ENCODE results near the gene BTBD9. TPM values are rescaled to one million over a fixed set of nuclear protein-coding genes. Genes with fewer than 3 reads are reported as not detected.

Gene BTBD9
- total RNA-seq, 1 experiment from 2014 or later = 4.3 TPM

DNA sequence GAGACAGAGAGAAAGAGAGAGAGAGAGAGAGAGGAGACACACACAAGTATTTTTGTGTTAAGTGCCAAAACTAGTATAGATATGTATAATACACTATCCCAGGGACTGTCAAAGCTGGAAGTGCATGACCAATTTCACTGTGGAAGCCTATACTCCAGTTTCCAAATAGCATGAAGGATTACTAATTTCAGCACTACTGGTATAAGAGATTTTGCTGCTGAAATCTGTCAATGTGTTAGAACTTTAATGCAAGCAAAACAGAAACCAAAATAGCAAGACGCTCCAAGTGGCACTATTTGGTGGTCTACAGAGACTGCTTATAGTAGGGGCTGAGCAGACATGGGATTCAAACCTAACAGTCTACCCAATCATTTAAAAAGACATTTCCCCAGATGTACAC, 284.8 kb downstream of the BTBD9 start:
- no TSS peak for BruUV-seq (replicated peaks)
- Histone ChIP-seq H3K4me3 (ENCODE audit: low read length) (no peak overlapping the region), H3K79me2 (ENCODE audit: low read length) (no peaks in the 10 kb centered on the region), H3K4me1 (ENCODE audit: insufficient read depth, low read length) (peaks cover 15% of the 10 kb centered on the region; the same call in 1 of the 2 replicates), H4K20me1 (ENCODE audit: low read length) (no peaks in the 10 kb centered on the region), H3K9ac (ENCODE audit: low read length) (no peak overlapping the region), H3K27me3 (ENCODE audit: low read length) (no peaks in the 10 kb centered on the region), H3F3A (ENCODE audit: low read length, unreplicated experiment) (no peaks in the 10 kb centered on the region), H3K36me3 (ENCODE audit: low read depth, low read length) (no peaks in the 10 kb centered on the region), H3K9me2 (replicated peaks; ENCODE audit: low read length) (no peaks in the 10 kb centered on the region), H3K9me3 (ENCODE audit: low read length) (no peaks in the 10 kb centered on the region), H2AFZ (ENCODE audit: low read length) (no peak overlapping the region), H3K4me2 (ENCODE audit: low read length) (no peak overlapping the region), H3K27ac (ENCODE audit: low read length) (no peak overlapping the region)
- ChIA-PET CTCF (no interaction called here), POLR2A (ENCODE audit: unreplicated experiment) (no interaction called here)
- no peak for ATAC-seq
- no peak for DNase-seq
- no peak for TF ChIP-seq EZH2phosphoT487 (IDR thresholded peaks at IDR 0.05; ENCODE audit: borderline replicate concordance, low read length)
- TF ChIP-seq EZH2 (IDR thresholded peaks at IDR 0.05; ENCODE audit: low read length, unreplicated experiment) = no peak
- TF ChIP-seq CTCF (conservative IDR thresholded peaks at IDR 0.05; ENCODE audit: low read depth, low read length) = no peak
- intact Hi-C loops (cut with micrococcal nuclease) = no loop called here

GRCh38 chr6:38354037-38354381, 285.7 kb downstream of the BTBD9 start:
- POLR2A ChIA-PET (ENCODE audit: unreplicated experiment) = no interaction called here
- CTCF ChIA-PET = no interaction called here
- intact Hi-C loops (cut with micrococcal nuclease) = no loop called here
- Histone ChIP-seq H3K27ac (ENCODE audit: low read length) (no peak overlapping the region), H3K4me3 (ENCODE audit: low read length) (no peak overlapping the region), H3K9ac (ENCODE audit: low read length) (no peak overlapping the region), H3K9me2 (replicated peaks; ENCODE audit: low read length) (no peaks in the 10 kb centered on the region), H3K79me2 (ENCODE audit: low read length) (no peaks in the 10 kb centered on the region), H3K36me3 (ENCODE audit: low read depth, low read length) (no peaks in the 10 kb centered on the region), H3K27me3 (ENCODE audit: low read length) (no peaks in the 10 kb centered on the region), H3K4me1 (ENCODE audit: insufficient read depth, low read length) (peaks cover 15% of the 10 kb centered on the region; the same call in 1 of the 2 replicates), H3K9me3 (ENCODE audit: low read length) (no peaks in the 10 kb centered on the region), H3K4me2 (ENCODE audit: low read length) (no peak overlapping the region), H3F3A (ENCODE audit: low read length, unreplicated experiment) (no peaks in the 10 kb centered on the region), H2AFZ (ENCODE audit: low read length) (no peak overlapping the region), H4K20me1 (ENCODE audit: low read length) (no peaks in the 10 kb centered on the region)
- DNase-seq = no peak
- BruUV-seq (replicated peaks) = no TSS peak
- ATAC-seq = no peak
- TF ChIP-seq EZH2phosphoT487 (IDR thresholded peaks at IDR 0.05; ENCODE audit: borderline replicate concordance, low read length) (no peak), EZH2 (IDR thresholded peaks at IDR 0.05; ENCODE audit: low read length, unreplicated experiment) (no peak), CTCF (conservative IDR thresholded peaks at IDR 0.05; ENCODE audit: low read depth, low read length) (no peak)

- H3K27me3 ChIP-seq (ENCODE audit: low read length) = no peaks in the 10 kb centered on the region
- DNase-seq (no peak), ATAC-seq (no peak)
- H3K27ac ChIP-seq (ENCODE audit: low read length) = no peak overlapping the region
- TF ChIP-seq EZH2phosphoT487 (IDR thresholded peaks at IDR 0.05; ENCODE audit: borderline replicate concordance, low read length) (no peak), CTCF (conservative IDR thresholded peaks at IDR 0.05; ENCODE audit: low read depth, low read length) (no peak), EZH2 (IDR thresholded peaks at IDR 0.05; ENCODE audit: low read length, unreplicated experiment) (no peak)
- no peaks in the 10 kb centered on the region for H4K20me1 ChIP-seq (ENCODE audit: low read length)
- H3K9me3 ChIP-seq (ENCODE audit: low read length) = no peaks in the 10 kb centered on the region
- intact Hi-C loops (cut with micrococcal nuclease) = no loop called here
- ChIA-PET CTCF (no interaction called here), POLR2A (ENCODE audit: unreplicated experiment) (no interaction called here)
- H3K9ac ChIP-seq (ENCODE audit: low read length) = no peak overlapping the region
- no peaks in the 10 kb centered on the region for H3K9me2 ChIP-seq (replicated peaks; ENCODE audit: low read length)
- no peak overlapping the region for H3K4me3 ChIP-seq (ENCODE audit: low read length)
- no peaks in the 10 kb centered on the region for H3K79me2 ChIP-seq (ENCODE audit: low read length)
- H2AFZ ChIP-seq (ENCODE audit: low read length) = no peak overlapping the region
- H3K36me3 ChIP-seq (ENCODE audit: low read depth, low read length) = no peaks in the 10 kb centered on the region
- H3K4me2 ChIP-seq (ENCODE audit: low read length) = no peak overlapping the region
- BruUV-seq (replicated peaks) = no TSS peak
- H3K4me1 ChIP-seq (ENCODE audit: insufficient read depth, low read length) = peaks cover 15% of the 10 kb centered on the region; the same call in 1 of the 2 replicates
- no peaks in the 10 kb centered on the region for H3F3A ChIP-seq (ENCODE audit: low read length, unreplicated experiment)
Measured at GRCh38 chr6:38353310-38354036, 286.3 kb downstream of the BTBD9 start.

All from PC-3 (cell line).